Right lobe of liver (tissue), 6 donors: ENCODE measurements around the gene SIRPA. TPM values are rescaled to one million over a fixed set of nuclear protein-coding genes. Genes with fewer than 3 reads are reported as not detected.

Source experiments
- ATAC-seq, 4 donors: fragments of 200-7000 bp; cut with Tn5 transposase; one replicate each; pipeline ENCODE4 v1.9.1; 2020; ENCODE audit warnings: mild to moderate bottlenecking in 4 of 4, moderate library complexity in 4 of 4
- DNase-seq, 3 donors: peaks; one replicate each; pipeline ENCODE4 v3.0.0-alpha.2; 2020
- H3K27ac ChIP-seq, 3 donors: fragments of 200-600 bp; one replicate each; pipeline ENCODE4 v1.8.0; 2022
- H3K27me3 ChIP-seq, 2 donors: fragments of 200-600 bp; one replicate each; pipeline ENCODE4 v1.8.0; 2022
- H3K36me3 ChIP-seq, 4 donors: fragments of 200-600 bp; sonication (generic) in 1 of 4; one replicate each; pipeline versions ENCODE4 v1.5.1 to v1.8.0; 2017 to 2022; ENCODE audit warnings: control low read depth in 1 of 4
- H3K4me1 ChIP-seq, 4 donors: fragments of 200-600 bp; sonication (generic) in 1 of 4; one replicate each; pipeline versions ENCODE4 v1.5.1 to v1.8.0; 2017 to 2022; ENCODE audit warnings: control low read depth in 1 of 4
- H3K4me3 ChIP-seq, 3 donors: fragments of 200-600 bp; one replicate each; pipeline ENCODE4 v1.8.0; 2022
- H3K9me3 ChIP-seq, 4 donors: fragments of 200-600 bp; sonication (generic) in 1 of 4; one replicate each; pipeline versions ENCODE4 v1.5.1 to v1.8.0; 2017 to 2022; ENCODE audit warnings: control low read depth in 1 of 4
- CTCF ChIP-seq, 4 donors: fragments of 200-600 bp in 3 of 4; fragments of 450-650 bp in 1 of 4; IDR thresholded peaks; one replicate each; pipeline versions ENCODE4 v1.5.1 to v1.8.0; 2016 to 2022; ENCODE audit warnings: antibody characterized with exemption in 4 of 4, mild to moderate bottlenecking in 2 of 4
- POLR2A ChIP-seq: fragments of 450-650 bp; IDR thresholded peaks from one replicate; pipeline ENCODE4 v1.6.1; 2017; ENCODE audit warnings: antibody characterized with exemption, mild to moderate bottlenecking
- WGBS: methylation state at CpG from one replicate; pipeline ENCODE4 v1.1.6; 2018; ENCODE audit warnings: low coverage, low lambda C conversion rate; ENCODE audit not compliant: insufficient coverage; ENCODE audit errors: missing lambda C conversion rate; 5-methylcytosine and 5-hydroxymethylcytosine counted together
- intact Hi-C, 2 donors: fragments of 100-400 bp; cut with DNase I; formaldehyde crosslinking; loops; one replicate each; pipeline versions ENCODE4 v1.11.2 to v1.14.1; 2022
- total RNA-seq, 6 experiments: library from RNA; depleted of rRNA in 2 of 6; stranded (reverse); fragments of >200 nt in 2 of 6; fragmentation: NEBNext Ultra II Directional in 3 of 6; extraction: Animal tissue kit (Norgen Biotek cat#: 25700) in 3 of 6; gene quantifications; one replicate each; pipeline versions ENCODE4 v1.1.0 to v1.2.4, GENCODE V29; 2016 to 2023
- donor health status: DM: no; HTN: yes; CAD: no.
- donor health status: DM: no; HTN: no; CAD: no.
- donor health status: DM: no; HTN: no; CAD: no.
- donor health status: DM: no; HTN: yes; CAD: no.
- donor health status: DM: no; HTN: yes; CAD: no.

SIRPA gene
- total RNA-seq, 6 experiments from 2014 or later = 26.8 to 42.7 (median 34.8) TPM

GRCh38 chr20:1947535-1947846 is 52.3 kb downstream of the SIRPA start:
- H3K27me3 ChIP-seq = no peaks in the 10 kb centered on the region
- DNase-seq (no peak), ATAC-seq (no peak)
- peaks cover 2 to 38% (median 12%) of the 10 kb centered on the region in 4 donors for H3K4me1 ChIP-seq
- intact Hi-C loops = no loop called here
- TF ChIP-seq POLR2A (no peak), CTCF (IDR thresholded peaks at IDR 0.05) (no peak)
- no peak overlapping the region for H3K27ac ChIP-seq
- no peaks in the 10 kb centered on the region for H3K36me3 ChIP-seq
- H3K9me3 ChIP-seq = no peaks in the 10 kb centered on the region
- no peak overlapping the region for H3K4me3 ChIP-seq
- 93% methylated on average over 2 of the region's 14 CpGs for WGBS

- intact Hi-C loops = no loop called here
- no peaks in the 10 kb centered on the region for H3K27me3 ChIP-seq
- ATAC-seq (no peak), DNase-seq (peak in 1 of 3 donors; percentile 36)
- no peak overlapping the region for H3K27ac ChIP-seq
- no peak overlapping the region for H3K4me3 ChIP-seq
- TF ChIP-seq CTCF (IDR thresholded peaks at IDR 0.05) (no peak), POLR2A (no peak)
- peaks cover 0 to 25% (median 6%) of the 10 kb centered on the region in 4 donors for H3K4me1 ChIP-seq
- no peaks in the 10 kb centered on the region for H3K9me3 ChIP-seq
- H3K36me3 ChIP-seq = no peaks in the 10 kb centered on the region
- 67% methylated on average over 1 of the region's 2 CpGs for WGBS
These were observed 54.3 kb downstream of the SIRPA start for GRCh38 chr20:1949347-1950100.

- H3K4me3 ChIP-seq = no peak overlapping the region
- H3K27me3 ChIP-seq = no peaks in the 10 kb centered on the region
- DNase-seq (peak in 1 of 3 donors; percentile 37), ATAC-seq (no peak)
- peaks cover 0 to 15% (median under 1%) of the 10 kb centered on the region in 4 donors for H3K4me1 ChIP-seq
- no peak for TF ChIP-seq POLR2A
- TF ChIP-seq CTCF (IDR thresholded peaks at IDR 0.05) = no peak
- H3K36me3 ChIP-seq = no peaks in the 10 kb centered on the region
- 85% methylated on average over 7 of the region's 7 CpGs for WGBS
- intact Hi-C loops = no loop called here
- no peaks in the 10 kb centered on the region for H3K9me3 ChIP-seq
- no peak overlapping the region for H3K27ac ChIP-seq
These were observed 55.6 kb downstream of the SIRPA start for GRCh38 chr20:1950836-1951235.

- no peak for ATAC-seq
- H3K9me3 ChIP-seq = no peaks in the 10 kb centered on the region
- intact Hi-C loops = no loop called here
- DNase-seq = peak in 1 of 3 donors; percentile 43
- peaks cover 0 to 8% (median 0%) of the 10 kb centered on the region in 4 donors for H3K4me1 ChIP-seq
- 76% methylated on average over 3 of the region's 11 CpGs for WGBS
- no peaks in the 10 kb centered on the region for H3K27me3 ChIP-seq
- H3K36me3 ChIP-seq = no peaks in the 10 kb centered on the region
- H3K27ac ChIP-seq = no peak overlapping the region
- TF ChIP-seq CTCF (IDR thresholded peaks at IDR 0.05) (no peak), POLR2A (no peak)
- no peak overlapping the region for H3K4me3 ChIP-seq
These were observed 56.4 kb downstream of the SIRPA start for GRCh38 chr20:1951436-1952115.
